Mammary epithelial cell (primary cell): ENCODE results near the gene PHF3.

Source experiments
- EZH2 ChIP-seq: IDR thresholded peaks from 2 replicates; pipeline ENCODE4 v1.6.1; 2012; ENCODE audit warnings: low read length, inconsistent platforms, borderline replicate concordance
- TF ChIP-seq, protein P1 (sequence below), 2 donors: IDR thresholded peaks in 1 of 2; conservative IDR thresholded peaks in 1 of 2; 2 replicates each; pipeline ENCODE4 v1.5.1; 2011 to 2012; ENCODE audit warnings: inconsistent platforms in 2 of 2, low read length in 2 of 2, mild to moderate bottlenecking in 2 of 2, control low read depth in 1 of 2, low read depth in 1 of 2; ENCODE audit not compliant: insufficient read depth in 1 of 2; ENCODE audit errors: extremely low read depth in 1 of 2

DNA sequence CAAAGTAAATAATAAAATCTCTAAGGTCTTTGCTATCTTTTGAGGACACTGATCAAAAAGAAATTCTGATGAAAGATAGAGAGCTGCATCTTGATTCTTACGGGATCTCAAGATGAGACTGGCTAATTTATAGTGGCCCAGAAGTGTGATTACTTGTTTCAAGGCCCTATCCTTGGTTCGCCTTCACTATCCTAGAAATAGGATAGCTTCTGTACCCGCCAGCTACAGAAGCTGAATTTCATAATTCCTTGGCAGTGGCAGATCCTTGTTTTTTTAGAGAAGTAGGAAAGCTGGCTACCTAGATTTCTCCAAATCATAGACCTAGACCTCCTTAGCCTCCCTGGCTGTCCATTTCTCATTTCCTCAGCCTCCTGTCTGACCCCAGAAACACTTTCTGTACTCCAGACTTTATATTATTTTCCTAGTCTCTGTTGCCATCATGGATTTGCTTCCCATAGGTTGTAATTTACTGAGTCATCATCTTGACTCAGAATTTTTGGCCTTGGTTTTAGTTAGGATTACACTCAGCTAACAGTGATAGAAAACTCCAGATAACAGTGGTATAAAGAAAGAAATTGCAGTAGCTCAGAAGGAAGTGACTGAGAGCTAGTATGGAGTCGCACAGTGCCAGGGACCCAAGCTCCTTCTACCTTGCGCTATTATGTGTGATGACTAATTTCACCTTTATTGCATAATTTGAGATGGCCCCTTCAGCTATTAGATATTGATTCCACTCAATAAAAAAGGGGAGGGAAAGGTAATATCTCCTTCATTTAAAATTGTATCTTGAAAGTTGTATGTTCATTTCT is 27.7 kb downstream of the PHF3 start:
- TF ChIP-seq, protein P1, sequence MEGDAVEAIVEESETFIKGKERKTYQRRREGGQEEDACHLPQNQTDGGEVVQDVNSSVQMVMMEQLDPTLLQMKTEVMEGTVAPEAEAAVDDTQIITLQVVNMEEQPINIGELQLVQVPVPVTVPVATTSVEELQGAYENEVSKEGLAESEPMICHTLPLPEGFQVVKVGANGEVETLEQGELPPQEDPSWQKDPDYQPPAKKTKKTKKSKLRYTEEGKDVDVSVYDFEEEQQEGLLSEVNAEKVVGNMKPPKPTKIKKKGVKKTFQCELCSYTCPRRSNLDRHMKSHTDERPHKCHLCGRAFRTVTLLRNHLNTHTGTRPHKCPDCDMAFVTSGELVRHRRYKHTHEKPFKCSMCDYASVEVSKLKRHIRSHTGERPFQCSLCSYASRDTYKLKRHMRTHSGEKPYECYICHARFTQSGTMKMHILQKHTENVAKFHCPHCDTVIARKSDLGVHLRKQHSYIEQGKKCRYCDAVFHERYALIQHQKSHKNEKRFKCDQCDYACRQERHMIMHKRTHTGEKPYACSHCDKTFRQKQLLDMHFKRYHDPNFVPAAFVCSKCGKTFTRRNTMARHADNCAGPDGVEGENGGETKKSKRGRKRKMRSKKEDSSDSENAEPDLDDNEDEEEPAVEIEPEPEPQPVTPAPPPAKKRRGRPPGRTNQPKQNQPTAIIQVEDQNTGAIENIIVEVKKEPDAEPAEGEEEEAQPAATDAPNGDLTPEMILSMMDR (conservative IDR thresholded peaks at IDR 0.05 in 1 of 2, IDR thresholded peaks at IDR 0.05 in 1 of 2; ENCODE audit: extremely low read depth in 1 of 2, insufficient read depth in 1 of 2, low read depth in 1 of 2, low read length in 2 of 2) = no peak
- TF ChIP-seq EZH2 = no peak
